Measurements from ENCODE around the gene EYA4. TPM values are rescaled to one million over a fixed set of nuclear protein-coding genes. Genes with fewer than 3 reads are reported as not detected.

The EYA4 gene
- total RNA-seq, 1 experiment from 2014 or later: not detected

GRCh38 chr6:133223452-133224029, 17.6 kb upstream of the EYA4 start:
- CTCF ChIA-PET: no interaction called here
- H3K4me3 Mint-ChIP-seq (ENCODE audit: unreplicated experiment): no peak overlapping the region

GRCh38 chr6:133225560-133225959, 15.6 kb upstream of the EYA4 start:
- H3K27ac Mint-ChIP-seq (ENCODE audit: unreplicated experiment): no peak overlapping the region
- intact Hi-C loops (cut with micrococcal nuclease; ENCODE audit: unreplicated experiment): no loop called here
- POLR2A ChIA-PET: no interaction called here
- no peaks in the 10 kb centered on the region for H3K36me3 Mint-ChIP-seq (ENCODE audit: insufficient read depth, unreplicated experiment)
- CTCF ChIA-PET: no interaction called here
- no peak for DNase-seq
- H3K4me1 ChIP-seq: no peaks in the 10 kb centered on the region
- H3K4me3 ChIP-seq (ENCODE audit: low read depth, low read length): no peak overlapping the region
- no peaks in the 10 kb centered on the region for H3K27me3 Mint-ChIP-seq (ENCODE audit: insufficient read depth, unreplicated experiment)
- no TSS peak for BruUV-seq (replicated peaks)
- no peaks in the 10 kb centered on the region for H3K9me3 Mint-ChIP-seq (ENCODE audit: unreplicated experiment)
- H3K36me3 ChIP-seq (ENCODE audit: control insufficient read depth, insufficient read depth, low read length): no peaks in the 10 kb centered on the region
- TF ChIP-seq, protein P1, sequence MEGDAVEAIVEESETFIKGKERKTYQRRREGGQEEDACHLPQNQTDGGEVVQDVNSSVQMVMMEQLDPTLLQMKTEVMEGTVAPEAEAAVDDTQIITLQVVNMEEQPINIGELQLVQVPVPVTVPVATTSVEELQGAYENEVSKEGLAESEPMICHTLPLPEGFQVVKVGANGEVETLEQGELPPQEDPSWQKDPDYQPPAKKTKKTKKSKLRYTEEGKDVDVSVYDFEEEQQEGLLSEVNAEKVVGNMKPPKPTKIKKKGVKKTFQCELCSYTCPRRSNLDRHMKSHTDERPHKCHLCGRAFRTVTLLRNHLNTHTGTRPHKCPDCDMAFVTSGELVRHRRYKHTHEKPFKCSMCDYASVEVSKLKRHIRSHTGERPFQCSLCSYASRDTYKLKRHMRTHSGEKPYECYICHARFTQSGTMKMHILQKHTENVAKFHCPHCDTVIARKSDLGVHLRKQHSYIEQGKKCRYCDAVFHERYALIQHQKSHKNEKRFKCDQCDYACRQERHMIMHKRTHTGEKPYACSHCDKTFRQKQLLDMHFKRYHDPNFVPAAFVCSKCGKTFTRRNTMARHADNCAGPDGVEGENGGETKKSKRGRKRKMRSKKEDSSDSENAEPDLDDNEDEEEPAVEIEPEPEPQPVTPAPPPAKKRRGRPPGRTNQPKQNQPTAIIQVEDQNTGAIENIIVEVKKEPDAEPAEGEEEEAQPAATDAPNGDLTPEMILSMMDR (IDR thresholded peaks at IDR 0.05; ENCODE audit: insufficient read depth in 1 of 2, low read depth in 1 of 2, low read length in 1 of 2, severe bottlenecking in 1 of 2, unreplicated experiment in 1 of 2): no peak
- no peaks in the 10 kb centered on the region for H3K9me3 ChIP-seq
- no peaks in the 10 kb centered on the region for H3K4me1 Mint-ChIP-seq (ENCODE audit: low read depth, unreplicated experiment)
- H3K4me3 Mint-ChIP-seq (ENCODE audit: unreplicated experiment): no peak overlapping the region
- no peaks in the 10 kb centered on the region for H3K27me3 ChIP-seq (replicated peaks; ENCODE audit: control insufficient read depth, insufficient read depth, low read length)

More at GRCh38 chr6:133223452-133224029, 17.6 kb upstream of the EYA4 start:
- intact Hi-C loops (cut with micrococcal nuclease; ENCODE audit: unreplicated experiment): no loop called here
- peaks cover 2% of the 10 kb centered on the region for H3K27me3 Mint-ChIP-seq (ENCODE audit: insufficient read depth, unreplicated experiment)
- no TSS peak for BruUV-seq (replicated peaks)
- H3K27ac Mint-ChIP-seq (ENCODE audit: unreplicated experiment): no peak overlapping the region
- Histone ChIP-seq H3K36me3 (ENCODE audit: control insufficient read depth, insufficient read depth, low read length) (no peaks in the 10 kb centered on the region), H3K27me3 (replicated peaks; ENCODE audit: control insufficient read depth, insufficient read depth, low read length) (no peaks in the 10 kb centered on the region), H3K4me3 (ENCODE audit: low read depth, low read length) (no peak overlapping the region), H3K4me1 (no peaks in the 10 kb centered on the region), H3K9me3 (no peaks in the 10 kb centered on the region)
- POLR2A ChIA-PET: no interaction called here
- H3K36me3 Mint-ChIP-seq (ENCODE audit: insufficient read depth, unreplicated experiment): no peaks in the 10 kb centered on the region
- no peaks in the 10 kb centered on the region for H3K4me1 Mint-ChIP-seq (ENCODE audit: low read depth, unreplicated experiment)
- TF ChIP-seq, protein P1 (IDR thresholded peaks at IDR 0.05; ENCODE audit: insufficient read depth in 1 of 2, low read depth in 1 of 2, low read length in 1 of 2, severe bottlenecking in 1 of 2, unreplicated experiment in 1 of 2): no peak
- peaks cover 9% of the 10 kb centered on the region for H3K9me3 Mint-ChIP-seq (ENCODE audit: unreplicated experiment)
- no peak for DNase-seq

- CTCF ChIA-PET: no interaction called here
- no peak overlapping the region for H3K4me3 ChIP-seq (ENCODE audit: low read depth, low read length)
- Mint-ChIP-seq H3K9me3 (ENCODE audit: unreplicated experiment) (no peaks in the 10 kb centered on the region), H3K4me3 (ENCODE audit: unreplicated experiment) (no peak overlapping the region), H3K27me3 (ENCODE audit: insufficient read depth, unreplicated experiment) (no peaks in the 10 kb centered on the region), H3K4me1 (ENCODE audit: low read depth, unreplicated experiment) (no peaks in the 10 kb centered on the region), H3K27ac (ENCODE audit: unreplicated experiment) (no peak overlapping the region), H3K36me3 (ENCODE audit: insufficient read depth, unreplicated experiment) (no peaks in the 10 kb centered on the region)
- no peaks in the 10 kb centered on the region for H3K27me3 ChIP-seq (replicated peaks; ENCODE audit: control insufficient read depth, insufficient read depth, low read length)
- H3K9me3 ChIP-seq: no peaks in the 10 kb centered on the region
- no peaks in the 10 kb centered on the region for H3K4me1 ChIP-seq
- intact Hi-C loops (cut with micrococcal nuclease; ENCODE audit: unreplicated experiment): no loop called here
- H3K36me3 ChIP-seq (ENCODE audit: control insufficient read depth, insufficient read depth, low read length): no peaks in the 10 kb centered on the region
- DNase-seq: no peak
- no TSS peak for BruUV-seq (replicated peaks)
- POLR2A ChIA-PET: no interaction called here
- TF ChIP-seq, protein P1 (IDR thresholded peaks at IDR 0.05; ENCODE audit: insufficient read depth in 1 of 2, low read depth in 1 of 2, low read length in 1 of 2, severe bottlenecking in 1 of 2, unreplicated experiment in 1 of 2): no peak
Measured at GRCh38 chr6:133227344-133227743, 13.8 kb upstream of the EYA4 start.
